Activated CD4-positive, alpha-beta T cell treated with anti-CD3 and anti-CD28 coated beads, Interleukin-2, Interleukin-6, amounts not matched to agents 100 ng/mL and 50 ng/mL, durations not matched to agents 16 hours and 8 hours (primary cell): Measurements from ENCODE around the gene ZDHHC7.
"Not testable (repeated sequence)": the region's sequence is repeated elsewhere in the genome, so short reads cannot be mapped to it uniquely, and the experiment has no call there.

Experiments
- DNase-seq: peaks from one replicate; pipeline ENCODE4 v3.0.0-alpha.2; 2020

ZDHHC7 gene

GRCh38 chr16:85010931-85011845, at the start of gene ZDHHC7:
TSS of gene ZDHHC7 (minus strand) at chr16:85011535. CDS start at chr16:84990618, 20,917 bp downstream.
- peak; percentile 91 for DNase-seq

GRCh38 chr16:85058909-85059308, 47.6 kb upstream of the ZDHHC7 start:
- no peak for DNase-seq

GRCh38 chr16:85057948-85058347, 46.6 kb upstream of the ZDHHC7 start:
- no peak for DNase-seq

- DNase-seq = peak; percentile 8
Observed at GRCh38 chr16:85057212-85057889, 46.0 kb upstream of the ZDHHC7 start.

GRCh38 chr16:85056211-85056748, 44.9 kb upstream of the ZDHHC7 start:
- no peak for DNase-seq

GRCh38 chr16:85055493-85056210, 44.3 kb upstream of the ZDHHC7 start:
- DNase-seq = peak; percentile 86

- no peak for DNase-seq
Observed at GRCh38 chr16:85054948-85055492, 43.7 kb upstream of the ZDHHC7 start.

- DNase-seq = not testable (repeated sequence)
Observed at GRCh38 chr16:85054321-85054720, 43.0 kb upstream of the ZDHHC7 start.

GRCh38 chr16:85052536-85052935, 41.2 kb upstream of the ZDHHC7 start:
- no peak for DNase-seq

GRCh38 chr16:85051683-85052082, 40.3 kb upstream of the ZDHHC7 start:
- DNase-seq = no peak

GRCh38 chr16:85051067-85051581, 39.8 kb upstream of the ZDHHC7 start:
- no peak for DNase-seq

- DNase-seq = no peak
Observed at GRCh38 chr16:85049706-85050305, 38.5 kb upstream of the ZDHHC7 start.

GRCh38 chr16:85048921-85049562, 37.7 kb upstream of the ZDHHC7 start:
- no peak for DNase-seq

GRCh38 chr16:85047867-85048455, 36.6 kb upstream of the ZDHHC7 start:
- no peak for DNase-seq

GRCh38 chr16:85046931-85047866, 35.9 kb upstream of the ZDHHC7 start:
- DNase-seq = no peak

- DNase-seq = no peak
Observed at GRCh38 chr16:85046472-85046916, 35.2 kb upstream of the ZDHHC7 start.

GRCh38 chr16:85045641-85046471, 34.5 kb upstream of the ZDHHC7 start:
- no peak for DNase-seq

- DNase-seq = no peak
Observed at GRCh38 chr16:85045077-85045476, 33.7 kb upstream of the ZDHHC7 start.

GRCh38 chr16:85042606-85043005, 31.3 kb upstream of the ZDHHC7 start:
- DNase-seq = no peak
